ENCODE measurements around the gene ADARB2.

ADARB2 gene

DNA sequence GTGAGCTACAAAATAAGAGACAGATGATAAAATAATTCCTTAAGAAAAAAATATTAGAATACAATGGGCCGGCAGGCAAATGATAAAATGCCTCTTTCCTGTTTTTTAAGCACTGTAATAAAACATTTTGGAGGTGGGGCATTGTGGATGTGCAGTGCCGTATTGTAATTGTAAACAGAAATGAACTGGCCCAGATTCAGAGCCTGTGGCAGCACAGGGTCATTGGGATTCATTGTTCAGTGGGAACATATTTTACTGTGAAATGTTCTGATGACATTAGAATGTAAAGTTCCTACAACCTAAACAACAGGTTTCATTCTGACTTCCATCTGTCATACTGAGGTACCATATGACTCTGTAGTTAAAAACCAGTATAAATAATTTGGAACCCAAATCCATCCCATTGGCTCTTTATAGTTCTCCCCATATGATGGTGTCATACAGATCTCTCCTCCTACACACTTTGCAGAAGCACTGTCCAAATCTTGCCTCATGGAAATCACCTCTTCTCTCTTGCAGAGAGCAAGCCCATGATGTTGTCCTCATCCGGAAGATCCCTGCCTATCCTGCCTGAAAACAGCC lies 416.5 kb downstream of the ADARB2 start:
- Histone ChIP-seq H3K23ac (ENCODE audit: low read depth, low read length, poor library complexity) (no peak overlapping the region), H3K36me3 (replicated peaks in 1 of 2; ENCODE audit: control insufficient read depth in 2 of 2, insufficient read depth in 2 of 2, low read length in 2 of 2) (no peaks in the 10 kb centered on the region), H4K91ac (ENCODE audit: low read depth, low read length, poor library complexity) (no peak overlapping the region), H3K14ac (ENCODE audit: low read length) (no peak overlapping the region), H3K79me1 (ENCODE audit: low read depth, low read length) (no peaks in the 10 kb centered on the region), H3K27me3 (ENCODE audit: control insufficient read depth in 3 of 3, insufficient read depth in 3 of 3, low read depth in 1 of 3, low read length in 3 of 3) (peaks cover 0 to 6% (median 0%) of the 10 kb centered on the region in 3 experiments), H3K27ac (replicated peaks; ENCODE audit: low read length) (no peak overlapping the region), H2AFZ (ENCODE audit: low read length) (no peak overlapping the region), H4K8ac (ENCODE audit: low read depth, low read length) (no peak overlapping the region), H3K18ac (ENCODE audit: low read length) (no peak overlapping the region), H2BK12ac (ENCODE audit: low read length) (no peak overlapping the region), H3K9ac (ENCODE audit: low read depth, low read length, poor library complexity) (no peak overlapping the region), H3K4ac (ENCODE audit: low read length) (no peak overlapping the region), H3K4me1 (ENCODE audit: control insufficient read depth in 2 of 2, insufficient read depth in 1 of 2, low read depth in 1 of 2, low read length in 2 of 2) (peaks cover 4 to 5% of the 10 kb centered on the region in 2 donors), H2AK5ac (ENCODE audit: low read depth, low read length) (no peak overlapping the region), H3K9me3 (replicated peaks in 1 of 2; ENCODE audit: control insufficient read depth in 2 of 2, insufficient read depth in 1 of 2, low read depth in 1 of 2, low read length in 2 of 2) (no peaks in the 10 kb centered on the region), H2BK5ac (ENCODE audit: low read length) (no peak overlapping the region), H3K4me3 (ENCODE audit: low read length in 2 of 2) (no peak overlapping the region), H3K4me2 (ENCODE audit: insufficient read depth, low read length, poor library complexity, severe bottlenecking) (no peak overlapping the region), H2BK15ac (ENCODE audit: low read length) (no peak overlapping the region), H2BK120ac (ENCODE audit: low read depth, low read length) (no peak overlapping the region)
- WGBS, 2 donors (ENCODE audit: extremely low coverage in 2 of 2, insufficient read length in 2 of 2, insufficient replicate concordance in 1 of 2) = no CpG with 5 or more reads among the region's 3 CpGs
- no peak for DNase-seq (ENCODE audit: low spot score)

DNA sequence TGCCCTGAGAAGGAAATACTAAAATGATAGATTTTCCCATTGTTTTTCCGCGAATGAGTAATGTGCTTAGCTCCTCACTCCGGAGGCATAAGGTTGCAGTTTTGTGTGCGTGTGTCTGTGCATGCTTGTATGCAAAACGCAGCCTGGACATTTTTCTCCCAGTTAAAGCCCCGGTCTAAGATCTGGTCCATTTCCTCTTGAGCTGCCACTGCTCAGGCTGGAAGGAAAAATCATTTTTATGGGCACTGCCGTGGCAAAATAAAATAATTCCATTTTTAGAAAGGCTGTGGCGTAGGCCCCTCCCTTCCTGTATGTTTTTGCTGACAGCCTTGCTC lies 420.5 kb downstream of the ADARB2 start:
- H3K27me3 ChIP-seq (ENCODE audit: control insufficient read depth in 3 of 3, insufficient read depth in 3 of 3, low read depth in 1 of 3, low read length in 3 of 3) = peaks cover 0 to 6% (median 0%) of the 10 kb centered on the region in 3 experiments
- no peak overlapping the region for H3K18ac ChIP-seq (ENCODE audit: low read length)
- no peak overlapping the region for H4K91ac ChIP-seq (ENCODE audit: low read depth, low read length, poor library complexity)
- no peak overlapping the region for H3K4ac ChIP-seq (ENCODE audit: low read length)
- H3K4me2 ChIP-seq (ENCODE audit: insufficient read depth, low read length, poor library complexity, severe bottlenecking) = no peak overlapping the region
- H3K9ac ChIP-seq (ENCODE audit: low read depth, low read length, poor library complexity) = no peak overlapping the region
- no peak overlapping the region for H3K4me3 ChIP-seq (ENCODE audit: low read length in 2 of 2)
- H3K27ac ChIP-seq (replicated peaks; ENCODE audit: low read length) = no peak overlapping the region
- no peak overlapping the region for H2BK5ac ChIP-seq (ENCODE audit: low read length)
- no peak for DNase-seq (ENCODE audit: low spot score)
- no peak overlapping the region for H2AFZ ChIP-seq (ENCODE audit: low read length)
- H2BK15ac ChIP-seq (ENCODE audit: low read length) = no peak overlapping the region
- no peaks in the 10 kb centered on the region for H3K79me1 ChIP-seq (ENCODE audit: low read depth, low read length)
- H3K36me3 ChIP-seq (replicated peaks in 1 of 2; ENCODE audit: control insufficient read depth in 2 of 2, insufficient read depth in 2 of 2, low read length in 2 of 2) = no peaks in the 10 kb centered on the region
- no CpG with 5 or more reads among the region's 8 CpGs for WGBS, 2 donors (ENCODE audit: extremely low coverage in 2 of 2, insufficient read length in 2 of 2, insufficient replicate concordance in 1 of 2)
- H2BK120ac ChIP-seq (ENCODE audit: low read depth, low read length) = no peak overlapping the region
- no peak overlapping the region for H2AK5ac ChIP-seq (ENCODE audit: low read depth, low read length)
- no peak overlapping the region for H3K14ac ChIP-seq (ENCODE audit: low read length)
- H2BK12ac ChIP-seq (ENCODE audit: low read length) = no peak overlapping the region
- no peak overlapping the region for H3K23ac ChIP-seq (ENCODE audit: low read depth, low read length, poor library complexity)
- H3K9me3 ChIP-seq (replicated peaks in 1 of 2; ENCODE audit: control insufficient read depth in 2 of 2, insufficient read depth in 1 of 2, low read depth in 1 of 2, low read length in 2 of 2) = no peaks in the 10 kb centered on the region
- H3K4me1 ChIP-seq (ENCODE audit: control insufficient read depth in 2 of 2, insufficient read depth in 1 of 2, low read depth in 1 of 2, low read length in 2 of 2) = peaks cover 4 to 5% of the 10 kb centered on the region in 2 donors
- H4K8ac ChIP-seq (ENCODE audit: low read depth, low read length) = no peak overlapping the region

DNA sequence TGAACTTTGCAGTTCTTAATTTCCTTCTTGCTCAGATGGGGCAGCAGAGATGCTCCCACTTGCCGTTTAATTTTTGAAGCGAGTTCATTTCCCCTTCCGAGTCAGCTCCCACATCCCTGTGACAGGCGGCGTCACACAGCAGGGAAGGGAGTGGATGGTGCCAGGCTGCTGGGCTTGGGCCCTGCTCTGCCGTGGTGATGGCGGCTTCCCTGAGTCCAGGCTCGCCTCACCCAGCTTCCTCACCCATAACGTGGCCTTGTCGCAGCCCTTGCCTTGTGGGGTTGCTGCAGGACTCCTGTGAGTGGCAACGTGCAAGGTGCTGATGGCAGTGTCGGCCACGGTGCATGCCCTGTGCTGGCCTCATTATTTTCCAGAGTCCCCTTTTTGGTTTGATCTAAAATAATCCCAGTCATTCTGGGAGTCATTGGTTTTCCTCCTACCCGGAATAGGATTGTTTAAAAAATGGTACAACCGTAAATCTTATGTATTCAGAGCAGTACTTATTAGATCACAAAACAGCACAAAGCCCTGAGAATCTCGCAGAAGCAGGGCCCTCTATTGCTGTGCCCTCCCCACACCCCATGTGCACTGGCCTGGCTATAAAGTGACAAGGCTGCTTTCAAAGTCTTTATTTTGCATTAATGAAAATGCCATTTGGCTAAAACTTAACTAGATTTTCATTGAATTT lies 421.1 kb downstream of the ADARB2 start:
- no peaks in the 10 kb centered on the region for H3K36me3 ChIP-seq (replicated peaks in 1 of 2; ENCODE audit: control insufficient read depth in 2 of 2, insufficient read depth in 2 of 2, low read length in 2 of 2)
- no CpG with 5 or more reads among the region's 16 CpGs for WGBS, 2 donors (ENCODE audit: extremely low coverage in 2 of 2, insufficient read length in 2 of 2, insufficient replicate concordance in 1 of 2)
- peaks cover 4 to 8% of the 10 kb centered on the region in 2 donors for H3K4me1 ChIP-seq (ENCODE audit: control insufficient read depth in 2 of 2, insufficient read depth in 1 of 2, low read depth in 1 of 2, low read length in 2 of 2)
- DNase-seq (ENCODE audit: low spot score) = no peak
- no peak overlapping the region for H3K4me3 ChIP-seq (ENCODE audit: low read length in 2 of 2)
- H3K27ac ChIP-seq (replicated peaks; ENCODE audit: low read length) = no peak overlapping the region
- peak overlapping the region; percentile 94 for H3K4ac ChIP-seq (ENCODE audit: low read length)
- no peak overlapping the region for H4K8ac ChIP-seq (ENCODE audit: low read depth, low read length)
- H3K79me1 ChIP-seq (ENCODE audit: low read depth, low read length) = no peaks in the 10 kb centered on the region
- no peaks in the 10 kb centered on the region for H3K9me3 ChIP-seq (replicated peaks in 1 of 2; ENCODE audit: control insufficient read depth in 2 of 2, insufficient read depth in 1 of 2, low read depth in 1 of 2, low read length in 2 of 2)
- no peak overlapping the region for H2AK5ac ChIP-seq (ENCODE audit: low read depth, low read length)
- peaks cover 0 to 6% (median 0%) of the 10 kb centered on the region in 3 experiments for H3K27me3 ChIP-seq (ENCODE audit: control insufficient read depth in 3 of 3, insufficient read depth in 3 of 3, low read depth in 1 of 3, low read length in 3 of 3)
- peak overlapping the region; percentile 13 for H2AFZ ChIP-seq (ENCODE audit: low read length)
- peak overlapping the region; percentile 89 for H2BK12ac ChIP-seq (ENCODE audit: low read length)
- H3K9ac ChIP-seq (ENCODE audit: low read depth, low read length, poor library complexity) = no peak overlapping the region
- no peak overlapping the region for H3K4me2 ChIP-seq (ENCODE audit: insufficient read depth, low read length, poor library complexity, severe bottlenecking)
- peak overlapping the region; percentile 94 for H3K23ac ChIP-seq (ENCODE audit: low read depth, low read length, poor library complexity)
- H3K14ac ChIP-seq (ENCODE audit: low read length) = no peak overlapping the region
- H2BK5ac ChIP-seq (ENCODE audit: low read length) = no peak overlapping the region
- H2BK15ac ChIP-seq (ENCODE audit: low read length) = no peak overlapping the region
- peak overlapping the region; percentile 93 for H3K18ac ChIP-seq (ENCODE audit: low read length)
- no peak overlapping the region for H2BK120ac ChIP-seq (ENCODE audit: low read depth, low read length)
- no peak overlapping the region for H4K91ac ChIP-seq (ENCODE audit: low read depth, low read length, poor library complexity)

DNA sequence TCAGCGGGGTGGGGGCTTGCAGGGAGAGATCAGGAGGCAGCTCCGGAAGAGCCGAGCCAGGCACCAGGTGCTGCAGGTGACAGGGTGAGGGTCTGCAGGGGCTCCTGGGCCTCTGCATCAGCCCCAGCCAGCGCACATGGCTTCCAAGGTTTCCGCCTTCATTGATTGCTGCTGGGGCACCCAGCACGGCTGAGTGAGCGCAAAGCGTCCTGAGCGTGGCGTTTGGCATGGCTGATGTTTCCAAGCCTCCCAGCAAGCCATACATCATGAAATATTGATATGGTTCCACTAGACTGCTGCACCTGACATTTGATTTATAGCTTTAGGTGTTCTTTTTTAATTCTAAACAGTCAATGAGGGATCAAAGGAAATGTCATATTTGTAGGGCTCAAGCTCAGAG lies 422.1 kb downstream of the ADARB2 start:
- H2AK5ac ChIP-seq (ENCODE audit: low read depth, low read length) = no peak overlapping the region
- H3K4me2 ChIP-seq (ENCODE audit: insufficient read depth, low read length, poor library complexity, severe bottlenecking) = no peak overlapping the region
- H4K8ac ChIP-seq (ENCODE audit: low read depth, low read length) = no peak overlapping the region
- DNase-seq (ENCODE audit: low spot score) = no peak
- no peak overlapping the region for H2BK15ac ChIP-seq (ENCODE audit: low read length)
- H3K36me3 ChIP-seq (replicated peaks in 1 of 2; ENCODE audit: control insufficient read depth in 2 of 2, insufficient read depth in 2 of 2, low read length in 2 of 2) = no peaks in the 10 kb centered on the region
- H4K91ac ChIP-seq (ENCODE audit: low read depth, low read length, poor library complexity) = no peak overlapping the region
- H3K27me3 ChIP-seq (ENCODE audit: control insufficient read depth in 3 of 3, insufficient read depth in 3 of 3, low read depth in 1 of 3, low read length in 3 of 3) = peaks cover 0 to 6% (median 0%) of the 10 kb centered on the region in 3 experiments
- WGBS, 2 donors (ENCODE audit: extremely low coverage in 2 of 2, insufficient read length in 2 of 2, insufficient replicate concordance in 1 of 2) = no CpG with 5 or more reads among the region's 10 CpGs
- no peak overlapping the region for H2BK5ac ChIP-seq (ENCODE audit: low read length)
- H2BK120ac ChIP-seq (ENCODE audit: low read depth, low read length) = no peak overlapping the region
- H3K4me3 ChIP-seq (ENCODE audit: low read length in 2 of 2) = no peak overlapping the region
- H3K23ac ChIP-seq (ENCODE audit: low read depth, low read length, poor library complexity) = no peak overlapping the region
- no peak overlapping the region for H3K14ac ChIP-seq (ENCODE audit: low read length)
- no peaks in the 10 kb centered on the region for H3K9me3 ChIP-seq (replicated peaks in 1 of 2; ENCODE audit: control insufficient read depth in 2 of 2, insufficient read depth in 1 of 2, low read depth in 1 of 2, low read length in 2 of 2)
- H2BK12ac ChIP-seq (ENCODE audit: low read length) = no peak overlapping the region
- peaks cover 5 to 16% of the 10 kb centered on the region in 2 donors for H3K4me1 ChIP-seq (ENCODE audit: control insufficient read depth in 2 of 2, insufficient read depth in 1 of 2, low read depth in 1 of 2, low read length in 2 of 2)
- H3K27ac ChIP-seq (replicated peaks; ENCODE audit: low read length) = no peak overlapping the region
- H3K79me1 ChIP-seq (ENCODE audit: low read depth, low read length) = no peaks in the 10 kb centered on the region
- no peak overlapping the region for H3K4ac ChIP-seq (ENCODE audit: low read length)
- H3K9ac ChIP-seq (ENCODE audit: low read depth, low read length, poor library complexity) = no peak overlapping the region
- H2AFZ ChIP-seq (ENCODE audit: low read length) = no peak overlapping the region
- H3K18ac ChIP-seq (ENCODE audit: low read length) = peak overlapping the region; percentile 58
